DOHH2 (cell line): ENCODE data around the gene DLX5.

Experiments used
- H3F3A ChIP-seq: fragments of 200-600 bp; sonication (generic), shearing (Covaris generic); 2 replicates; pipeline ENCODE4 v1.6.0; 2016; ENCODE audit warnings: antibody characterized with exemption, mild to moderate bottlenecking; ENCODE audit not compliant: control insufficient read depth, insufficient read depth
- H3K27ac ChIP-seq: fragments of 200-600 bp; sonication (generic); 2 replicates; pipeline ENCODE4 v1.5.1; 2014; ENCODE audit warnings: low read depth, mild to moderate bottlenecking, low read length, moderate library complexity
- H3K27me3 ChIP-seq: fragments of 200-600 bp; sonication (generic); 2 replicates; pipeline ENCODE4 v1.6.1; 2014; ENCODE audit warnings: mild to moderate bottlenecking, low read length, mixed read lengths; ENCODE audit not compliant: control insufficient read depth
- H3K36me3 ChIP-seq: fragments of 200-600 bp; sonication (generic); 2 replicates; pipeline ENCODE4 v1.6.1; 2014; ENCODE audit warnings: mild to moderate bottlenecking, low read length, moderate library complexity, mixed read lengths; ENCODE audit not compliant: control insufficient read depth
- H3K4me1 ChIP-seq: fragments of 200-600 bp; sonication (generic); 2 replicates; pipeline ENCODE4 v1.6.1; 2014; ENCODE audit warnings: mild to moderate bottlenecking, low read length, mixed read lengths; ENCODE audit not compliant: control insufficient read depth
- H3K4me2 ChIP-seq: fragments of 200-600 bp; sonication (generic); 2 replicates; pipeline ENCODE4 v1.6.0; 2014; ENCODE audit warnings: mild to moderate bottlenecking, low read length, moderate library complexity
- H3K4me3 ChIP-seq: fragments of 200-600 bp; sonication (generic); 2 replicates; pipeline ENCODE4 v1.5.1; 2014; ENCODE audit warnings: mild to moderate bottlenecking, low read length, mixed read lengths
- H3K79me2 ChIP-seq: fragments of 200-600 bp; sonication (generic); 2 replicates; pipeline ENCODE4 v1.6.1; 2014; ENCODE audit warnings: mild to moderate bottlenecking, low read length, mixed read lengths; ENCODE audit not compliant: control insufficient read depth
- H3K9me2 ChIP-seq: fragments of 200-600 bp; sonication (generic); replicated peaks from 2 replicates; pipeline ENCODE4 v1.6.1; 2014; ENCODE audit warnings: mild to moderate bottlenecking, low read length, mixed read lengths; ENCODE audit not compliant: control insufficient read depth
- H3K9me3 ChIP-seq: fragments of 200-600 bp; sonication (generic); 2 replicates; pipeline ENCODE4 v1.6.1; 2014; ENCODE audit warnings: antibody characterized with exemption, low read length, mixed read lengths; ENCODE audit not compliant: control insufficient read depth, insufficient read depth
- H4K20me1 ChIP-seq: fragments of 200-600 bp; sonication (generic); 2 replicates; pipeline ENCODE4 v1.6.0; 2014; ENCODE audit warnings: low read depth, mild to moderate bottlenecking, antibody characterized with exemption, low read length, moderate library complexity; ENCODE audit not compliant: control insufficient read depth, insufficient read depth
- CTCF ChIP-seq: fragments of 200-600 bp; sonication (generic); IDR thresholded peaks from one replicate; pipeline ENCODE4 v1.5.1; 2014; ENCODE audit warnings: antibody characterized with exemption, mild to moderate bottlenecking, low read depth, low read length; ENCODE audit not compliant: poor library complexity, severe bottlenecking
- EZH2phosphoT487 ChIP-seq: fragments of 200-600 bp; sonication (generic); IDR thresholded peaks from 2 replicates; pipeline ENCODE4 v1.6.1; 2017; ENCODE audit warnings: borderline replicate concordance, mild to moderate bottlenecking, antibody characterized with exemption, low read length, moderate library complexity, mixed read lengths

DLX5 gene

GRCh38 chr7:96995406-96996110, 29.1 kb downstream of the DLX5 start:
- Histone ChIP-seq H3K9me3 (no peaks in the 10 kb centered on the region), H4K20me1 (no peaks in the 10 kb centered on the region), H3K4me1 (no peaks in the 10 kb centered on the region), H3F3A (no peaks in the 10 kb centered on the region), H3K79me2 (no peaks in the 10 kb centered on the region), H3K27ac (no peak overlapping the region), H3K9me2 (no peaks in the 10 kb centered on the region), H3K4me3 (no peak overlapping the region), H3K27me3 (peaks cover 8% of the 10 kb centered on the region), H3K4me2 (no peak overlapping the region), H3K36me3 (no peaks in the 10 kb centered on the region)
- TF ChIP-seq EZH2phosphoT487 (no peak), CTCF (no peak)

DNA sequence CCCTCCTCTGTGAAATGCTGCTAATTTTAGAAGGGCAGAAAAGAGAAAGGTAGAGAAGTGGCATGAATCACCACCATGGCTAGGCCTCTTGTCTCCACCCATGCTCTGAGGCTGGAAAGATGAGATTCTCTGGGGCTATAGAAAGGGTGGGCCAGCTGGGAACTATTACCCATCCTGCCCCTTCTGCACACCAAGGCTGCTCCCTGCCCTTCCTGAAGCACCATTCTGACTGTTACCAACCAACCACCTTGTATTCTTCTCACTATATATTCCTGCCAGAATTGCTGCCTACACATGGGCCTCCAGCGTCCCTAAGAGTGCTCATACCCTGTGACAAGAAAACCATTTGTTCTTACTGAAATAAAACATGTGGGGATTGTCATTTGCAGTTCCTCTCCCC, 30.7 kb downstream of the DLX5 start:
- H3F3A ChIP-seq = no peaks in the 10 kb centered on the region
- no peak overlapping the region for H3K4me3 ChIP-seq
- H3K36me3 ChIP-seq = no peaks in the 10 kb centered on the region
- TF ChIP-seq CTCF = no peak
- no peak for TF ChIP-seq EZH2phosphoT487
- H3K27ac ChIP-seq = no peak overlapping the region
- no peak overlapping the region for H3K4me2 ChIP-seq
- H3K79me2 ChIP-seq = no peaks in the 10 kb centered on the region
- no peaks in the 10 kb centered on the region for H3K4me1 ChIP-seq
- H4K20me1 ChIP-seq = no peaks in the 10 kb centered on the region
- peaks cover 10% of the 10 kb centered on the region for H3K27me3 ChIP-seq
- no peaks in the 10 kb centered on the region for H3K9me2 ChIP-seq
- H3K9me3 ChIP-seq = no peaks in the 10 kb centered on the region

GRCh38 chr7:96993094-96993865, 31.4 kb downstream of the DLX5 start:
- Histone ChIP-seq H3K9me2 (no peaks in the 10 kb centered on the region), H3K36me3 (no peaks in the 10 kb centered on the region), H3K79me2 (no peaks in the 10 kb centered on the region), H3K4me1 (no peaks in the 10 kb centered on the region), H3K4me3 (no peak overlapping the region), H3K27ac (no peak overlapping the region), H3F3A (no peaks in the 10 kb centered on the region), H3K27me3 (peaks cover 16% of the 10 kb centered on the region), H3K4me2 (no peak overlapping the region), H3K9me3 (no peaks in the 10 kb centered on the region), H4K20me1 (no peaks in the 10 kb centered on the region)
- TF ChIP-seq EZH2phosphoT487 (no peak), CTCF (no peak)
